IMR-90 (cell line): ENCODE measurements around the gene PTPRQ. TPM values are rescaled to one million over a fixed set of nuclear protein-coding genes. Genes with fewer than 3 reads are reported as not detected.

ENCODE experiments used
- ATAC-seq: fragments of 200-7000 bp; cut with Tn5 transposase; 2 replicates; pipeline ENCODE4 v1.9.1; 2020; ENCODE audit warnings: low read depth, mild to moderate bottlenecking, moderate library complexity
- BruUV-seq: library from RNA; stranded (reverse); fragments of 400-500 nt; replicated peaks from 2 replicates; lab custom pipeline; 2021; lab: Mats Ljungman, UMichigan
- CTCF ChIA-PET: fragments of 300-600 bp; formaldehyde crosslinking; extraction: SDS; loops from one replicate; lab custom pipeline; 2021; ENCODE audit warnings: antibody characterized with exemption; lab: Yijun Ruan, JAX
- POLR2A ChIA-PET: fragments of 300-600 bp; sonication (Branson Sonifier 250); formaldehyde crosslinking; loops from one replicate; lab custom pipeline; 2022; ENCODE audit warnings: antibody characterized with exemption; ENCODE audit not compliant: unreplicated experiment; lab: Charles Lee
- DNase-seq: peaks from one replicate; pipeline ENCODE4 v3.0.0; 2013
- H2AFZ ChIP-seq: replicated peaks from 2 replicates; pipeline ENCODE3; 2013; ENCODE audit warnings: low read length, mild to moderate bottlenecking; ENCODE audit not compliant: poor library complexity
- H2AK5ac ChIP-seq: 2 replicates; pipeline ENCODE4 v1.6.1; 2013; ENCODE audit warnings: low read depth, low read length, inconsistent platforms
- H2AK9ac ChIP-seq: replicated peaks from 2 replicates; pipeline ENCODE3; 2013; ENCODE audit warnings: mild to moderate bottlenecking, low read depth, low read length, moderate library complexity; ENCODE audit not compliant: poor library complexity
- H2BK120ac ChIP-seq: 2 replicates; pipeline ENCODE4 v1.6.1; 2013; ENCODE audit warnings: low read depth, low read length, inconsistent platforms
- H2BK15ac ChIP-seq: 3 replicates; pipeline ENCODE4 v1.6.1; 2013; ENCODE audit warnings: low read depth, low read length, inconsistent platforms
- H2BK20ac ChIP-seq: 2 replicates; pipeline ENCODE4 v1.6.1; 2013; ENCODE audit warnings: low read depth, mild to moderate bottlenecking, inconsistent platforms, low read length, moderate library complexity
- H2BK5ac ChIP-seq: 2 replicates; pipeline ENCODE4 v1.6.1; 2013; ENCODE audit warnings: mild to moderate bottlenecking, low read depth, low read length, inconsistent platforms; ENCODE audit not compliant: poor library complexity, severe bottlenecking
- H3K14ac ChIP-seq: replicated peaks from 2 replicates; pipeline ENCODE4 v1.6.1; 2013; ENCODE audit warnings: low read depth, low read length, inconsistent platforms
- H3K18ac ChIP-seq: 2 replicates; pipeline ENCODE4 v1.6.1; 2013; ENCODE audit warnings: low read depth, low read length, control low read depth
- H3K23ac ChIP-seq: 2 replicates; pipeline ENCODE4 v1.6.1; 2013; ENCODE audit warnings: low read depth, low read length, inconsistent platforms
- H3K27ac ChIP-seq: 2 replicates; pipeline ENCODE4 v1.5.1; 2013; ENCODE audit warnings: mild to moderate bottlenecking, control low read depth, low read length; ENCODE audit not compliant: insufficient read depth
- H3K27me3 ChIP-seq: 2 replicates; pipeline ENCODE4 v1.6.1; 2013; ENCODE audit warnings: low read length; ENCODE audit not compliant: control insufficient read depth, insufficient read depth
- H3K36me3 ChIP-seq: 2 replicates; pipeline ENCODE4 v1.6.1; 2013; ENCODE audit warnings: low read length, mixed read lengths; ENCODE audit not compliant: control insufficient read depth, insufficient read depth
- H3K4ac ChIP-seq: 2 replicates; pipeline ENCODE4 v1.6.1; 2013; ENCODE audit warnings: low read depth, low read length, inconsistent platforms
- H3K4me1 ChIP-seq: 2 replicates; pipeline ENCODE4 v1.6.1; 2013; ENCODE audit warnings: low read length, mixed read lengths; ENCODE audit not compliant: control insufficient read depth, insufficient read depth
- H3K4me2 ChIP-seq: 2 replicates; pipeline ENCODE4 v1.6.1; 2013; ENCODE audit warnings: low read depth, mild to moderate bottlenecking, control low read depth, low read length, moderate library complexity
- H3K4me3 ChIP-seq: 2 replicates; pipeline ENCODE4 v1.5.1; 2013; ENCODE audit warnings: low read depth, mild to moderate bottlenecking, control low read depth, low read length, moderate library complexity; ENCODE audit not compliant: insufficient read depth
- H3K56ac ChIP-seq: 2 replicates; pipeline ENCODE4 v1.6.1; 2013; ENCODE audit warnings: low read length, inconsistent platforms; ENCODE audit not compliant: insufficient read depth; ENCODE audit errors: extremely low read depth
- H3K79me1 ChIP-seq, 2 experiments: 2 replicates each; pipeline ENCODE4 v1.6.1; 2013; ENCODE audit warnings: low read length in 2 of 2, inconsistent platforms in 1 of 2, low read depth in 1 of 2
- H3K9ac ChIP-seq: 2 replicates; pipeline ENCODE4 v1.6.1; 2013; ENCODE audit warnings: low read depth, low read length, control low read depth
- H3K9me1 ChIP-seq: 2 replicates; pipeline ENCODE4 v1.6.1; 2013; ENCODE audit warnings: low read length, inconsistent platforms; ENCODE audit not compliant: insufficient read depth
- H3K9me3 ChIP-seq: 2 replicates; pipeline ENCODE4 v1.6.1; 2013; ENCODE audit warnings: low read length; ENCODE audit not compliant: control insufficient read depth, insufficient read depth
- H4K20me1 ChIP-seq: 2 replicates; pipeline ENCODE4 v1.6.1; 2013; ENCODE audit warnings: low read length, inconsistent platforms; ENCODE audit not compliant: insufficient read depth
- H4K5ac ChIP-seq: 2 replicates; pipeline ENCODE4 v1.6.1; 2013; ENCODE audit warnings: mild to moderate bottlenecking, low read depth, low read length, control low read depth
- H4K8ac ChIP-seq, 2 experiments: 2 replicates each; pipeline ENCODE4 v1.6.1; 2013; ENCODE audit warnings: low read depth in 2 of 2, low read length in 2 of 2, control low read depth in 1 of 2, inconsistent platforms in 1 of 2
- H4K91ac ChIP-seq: 2 replicates; pipeline ENCODE4 v1.6.1; 2013; ENCODE audit warnings: low read depth, low read length, inconsistent platforms; ENCODE audit not compliant: insufficient read depth
- BHLHE40 ChIP-seq: fragments of 150-350 bp; IDR thresholded peaks from 2 replicates; pipeline ENCODE4 v1.6.1; 2016; ENCODE audit warnings: mild to moderate bottlenecking, low read depth, low read length
- CEBPB ChIP-seq: IDR thresholded peaks from 2 replicates; pipeline ENCODE4 v1.6.1; 2012; ENCODE audit warnings: low read depth, low read length, improper control_type of control experiment
- CTCF ChIP-seq: conservative IDR thresholded peaks from 2 replicates; pipeline ENCODE4 v1.5.1; 2012; ENCODE audit warnings: mild to moderate bottlenecking, low read depth, low read length, improper control_type of control experiment
- NFE2L2 ChIP-seq: fragments of 150-350 bp; IDR thresholded peaks from 2 replicates; pipeline ENCODE4 v1.6.1; 2016; ENCODE audit warnings: low read depth, mild to moderate bottlenecking, low read length
- POLR2A ChIP-seq: IDR thresholded peaks from 2 replicates; pipeline ENCODE4 v1.6.1; 2012; ENCODE audit warnings: mild to moderate bottlenecking, low read depth, low read length
- RAD21 ChIP-seq: IDR thresholded peaks from 2 replicates; pipeline ENCODE4 v1.6.1; 2012; ENCODE audit warnings: low read length, improper control_type of control experiment
- SMC3 ChIP-seq: fragments of 150-350 bp; IDR thresholded peaks from 2 replicates; pipeline ENCODE4 v1.6.1; 2016; ENCODE audit warnings: low read depth, mild to moderate bottlenecking, antibody characterized with exemption, low read length, moderate library complexity
- WGBS, 2 experiments: methylation state at CpG; one replicate each; pipeline versions ENCODE4 v1.1.5 to v1.1.7; 2013; ENCODE audit warnings: missing lambda C conversion rate in 2 of 2; ENCODE audit not compliant: insufficient read length in 1 of 2; ENCODE audit errors: extremely low coverage in 2 of 2; 5-methylcytosine and 5-hydroxymethylcytosine counted together
- dilution Hi-C: fragments of 300-500 bp; cut with HindIII; formaldehyde crosslinking; loops from one replicate; pipeline ENCODE4 v1.14.3; 2018; ENCODE audit warnings: low sequenced_read_pairs; ENCODE audit not compliant: unreplicated experiment
- in situ Hi-C: fragments of 300-500 bp; cut with MboI; formaldehyde crosslinking; loops from 3 replicates; pipeline ENCODE4 v1.14.3; 2019; ENCODE audit warnings: low sequenced_read_pairs, inconsistent platforms, mixed read lengths
- intact Hi-C: fragments of 100-400 bp; cut with micrococcal nuclease; formaldehyde crosslinking; loops from 2 replicates; pipeline ENCODE4 v1.10.0; 2022
- polyA plus RNA-seq, 3 experiments: library from polyadenylated mRNA; depleted of rRNA; stranded (reverse); fragments of >200 nt; gene quantifications; 2 replicates each; pipeline ENCODE4 v1.2.3, GENCODE V29; 2012; ENCODE audit warnings: low replicate concordance in 1 of 3
- total RNA-seq: library from RNA; depleted of rRNA; stranded (reverse); fragments of >200 nt; gene quantifications from 2 replicates; pipeline ENCODE4 v1.2.3, GENCODE V29; 2012

PTPRQ gene
- total and polyA plus RNA-seq, 2 of the 4 experiments (the other 2 are of a cell fraction) = 0.96 to 1.4 TPM

- no peak overlapping the region for H2AK9ac ChIP-seq
- TF ChIP-seq CEBPB (no peak), RAD21 (peak; percentile 62), SMC3 (peak; percentile 63), BHLHE40 (no peak), POLR2A (no peak), NFE2L2 (no peak), CTCF (peak; percentile 63)
- BruUV-seq = no TSS peak
- peak overlapping the region; percentile 77 for H4K91ac ChIP-seq
- no peaks in the 10 kb centered on the region for H4K20me1 ChIP-seq
- peak overlapping the region; percentile 94; the same call in 1 of the 2 replicates for H3K18ac ChIP-seq
- in situ Hi-C loops (no loop called here), dilution Hi-C loops (no loop called here), intact Hi-C loops (loop anchor here (1.0 to 2.0 kb wide), 3 partner anchors 125 to 185 kb away; no protein-coding TSS in a partner anchor)
- H3K4me2 ChIP-seq = no peak overlapping the region; the same call in 1 of the 2 replicates
- peak overlapping the region; percentile 91 for H2BK120ac ChIP-seq
- H3K36me3 ChIP-seq = no peaks in the 10 kb centered on the region
- peak overlapping the region; percentile 90 for H2BK20ac ChIP-seq
- peak overlapping the region; percentile 97 for H2BK5ac ChIP-seq
- no peaks in the 10 kb centered on the region for H3K27me3 ChIP-seq
- ATAC-seq (peak; percentile 67), DNase-seq (peak; percentile 83)
- WGBS, 2 experiments = 100% methylated on average over 1 of the region's 5 CpGs; no CpG with 5 or more reads in 1 of the 2 experiments
- no peaks in the 10 kb centered on the region for H3K79me1 ChIP-seq
- no peak overlapping the region for H3K27ac ChIP-seq
- H3K9ac ChIP-seq = no peak overlapping the region
- peak overlapping the region; percentile 92; the same call in 1 of the 2 replicates for H4K5ac ChIP-seq
- H3K14ac ChIP-seq = peak overlapping the region; percentile 45
- H4K8ac ChIP-seq = peak overlapping the region; percentile 28 to 83
- CTCF ChIA-PET = interaction anchor here (0.9 to 1.6 kb wide), 6 partner anchors 9 to 125 kb away, joined by 3 to 6 read pairs (median 3); no protein-coding TSS in a partner anchor
- H3K9me1 ChIP-seq = no peaks in the 10 kb centered on the region
- H3K9me3 ChIP-seq = no peaks in the 10 kb centered on the region
- H2BK15ac ChIP-seq = peak overlapping the region; percentile 69; the same call in 2 of the 3 replicates
- H3K4me1 ChIP-seq = peaks cover 11% of the 10 kb centered on the region; the same call in 1 of the 2 replicates
- POLR2A ChIA-PET = interaction anchor here (0.5 kb wide), 1 partner anchor 35 kb away, joined by 6 read pairs; no protein-coding TSS in a partner anchor
- peak overlapping the region; percentile 55; the same call in 1 of the 2 replicates for H3K4ac ChIP-seq
- no peak overlapping the region for H3K4me3 ChIP-seq
- no peak overlapping the region for H3K23ac ChIP-seq
- H2AK5ac ChIP-seq = no peak overlapping the region
- H2AFZ ChIP-seq = no peak overlapping the region
- no peak overlapping the region; the same call in 1 of the 2 replicates for H3K56ac ChIP-seq
These were observed 154.1 kb downstream of the PTPRQ start for GRCh38 chr12:80598004-80598606.
